Measurements from ENCODE around the gene TMEM14A. TPM values are rescaled to one million over a fixed set of nuclear protein-coding genes. Genes with fewer than 3 reads are reported as not detected.
"Not testable (repeated sequence)": the region's sequence is repeated elsewhere in the genome, so short reads cannot be mapped to it uniquely, and the experiment has no call there.

TMEM14A gene
- total and polyA plus RNA-seq, 3 donors from 2014 or later, result 23.7 to 33.4 (median 27.4) TPM

DNA sequence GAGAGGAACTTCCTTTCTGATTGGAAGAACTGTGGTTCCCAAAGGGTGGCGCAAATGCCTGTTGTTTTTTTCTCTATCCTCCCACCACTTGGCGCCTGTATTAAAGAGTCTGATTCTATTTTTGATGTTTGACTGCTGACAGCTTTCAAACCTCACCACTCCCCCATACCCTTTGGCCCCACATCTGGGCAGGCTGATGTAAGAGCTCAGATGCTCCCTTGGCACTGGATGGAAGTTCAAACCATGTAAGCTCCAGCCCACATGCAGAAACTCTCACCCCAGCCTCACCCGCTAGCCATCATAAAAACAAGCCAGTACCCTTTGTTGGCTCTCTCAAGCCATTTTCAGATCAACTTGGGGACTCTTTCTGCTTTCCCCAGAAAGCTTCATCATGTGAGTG, 20.0 kb upstream of the TMEM14A start:
- Histone ChIP-seq H3K36me3 (ENCODE audit: low read depth, missing control alignments) (no peaks in the 10 kb centered on the region), H3K4me3 (no peak overlapping the region), H3K27ac (no peak overlapping the region), H3K27me3 (no peaks in the 10 kb centered on the region), H3K9me3 (no peaks in the 10 kb centered on the region), H3K4me1 (no peaks in the 10 kb centered on the region)
- no peak for TF ChIP-seq POLR2A (IDR thresholded peaks at IDR 0.05)
- TF ChIP-seq, protein P1, sequence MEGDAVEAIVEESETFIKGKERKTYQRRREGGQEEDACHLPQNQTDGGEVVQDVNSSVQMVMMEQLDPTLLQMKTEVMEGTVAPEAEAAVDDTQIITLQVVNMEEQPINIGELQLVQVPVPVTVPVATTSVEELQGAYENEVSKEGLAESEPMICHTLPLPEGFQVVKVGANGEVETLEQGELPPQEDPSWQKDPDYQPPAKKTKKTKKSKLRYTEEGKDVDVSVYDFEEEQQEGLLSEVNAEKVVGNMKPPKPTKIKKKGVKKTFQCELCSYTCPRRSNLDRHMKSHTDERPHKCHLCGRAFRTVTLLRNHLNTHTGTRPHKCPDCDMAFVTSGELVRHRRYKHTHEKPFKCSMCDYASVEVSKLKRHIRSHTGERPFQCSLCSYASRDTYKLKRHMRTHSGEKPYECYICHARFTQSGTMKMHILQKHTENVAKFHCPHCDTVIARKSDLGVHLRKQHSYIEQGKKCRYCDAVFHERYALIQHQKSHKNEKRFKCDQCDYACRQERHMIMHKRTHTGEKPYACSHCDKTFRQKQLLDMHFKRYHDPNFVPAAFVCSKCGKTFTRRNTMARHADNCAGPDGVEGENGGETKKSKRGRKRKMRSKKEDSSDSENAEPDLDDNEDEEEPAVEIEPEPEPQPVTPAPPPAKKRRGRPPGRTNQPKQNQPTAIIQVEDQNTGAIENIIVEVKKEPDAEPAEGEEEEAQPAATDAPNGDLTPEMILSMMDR (IDR thresholded peaks at IDR 0.05), result no peak
- WGBS, 2 donors, result 75 to 88% methylated on average over 3 of the region's 3 CpGs
- no peak for DNase-seq
- intact Hi-C loops (cut with DNase I; ENCODE audit: low total_unique reads), result no loop called here

DNA sequence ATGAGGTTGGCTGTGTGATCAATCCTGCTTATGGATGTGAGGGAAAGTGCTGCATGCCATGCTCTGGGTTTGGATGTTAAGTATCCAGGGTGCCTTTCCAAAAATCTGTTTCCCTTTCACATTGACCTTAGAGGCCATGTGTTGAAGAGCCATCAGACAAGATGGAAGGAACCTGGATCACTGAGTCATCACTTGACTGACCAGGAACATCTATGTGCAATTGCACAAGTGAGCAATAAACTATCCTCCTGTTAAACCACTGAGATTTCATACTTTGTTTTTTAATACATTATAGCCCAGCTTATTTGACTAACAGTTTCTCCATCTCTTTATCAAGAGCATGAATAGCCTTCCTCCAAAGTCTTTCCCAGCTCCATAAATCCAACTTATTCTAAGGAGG, 17.8 kb upstream of the TMEM14A start:
- intact Hi-C loops (cut with DNase I; ENCODE audit: low total_unique reads), result no loop called here
- DNase-seq, result no peak
- Histone ChIP-seq H3K4me3 (no peak overlapping the region), H3K27me3 (no peaks in the 10 kb centered on the region), H3K36me3 (ENCODE audit: low read depth, missing control alignments) (no peaks in the 10 kb centered on the region), H3K9me3 (no peaks in the 10 kb centered on the region), H3K4me1 (no peaks in the 10 kb centered on the region), H3K27ac (no peak overlapping the region)
- TF ChIP-seq POLR2A (IDR thresholded peaks at IDR 0.05), result no peak
- TF ChIP-seq, protein P1 (IDR thresholded peaks at IDR 0.05), result no peak

DNA sequence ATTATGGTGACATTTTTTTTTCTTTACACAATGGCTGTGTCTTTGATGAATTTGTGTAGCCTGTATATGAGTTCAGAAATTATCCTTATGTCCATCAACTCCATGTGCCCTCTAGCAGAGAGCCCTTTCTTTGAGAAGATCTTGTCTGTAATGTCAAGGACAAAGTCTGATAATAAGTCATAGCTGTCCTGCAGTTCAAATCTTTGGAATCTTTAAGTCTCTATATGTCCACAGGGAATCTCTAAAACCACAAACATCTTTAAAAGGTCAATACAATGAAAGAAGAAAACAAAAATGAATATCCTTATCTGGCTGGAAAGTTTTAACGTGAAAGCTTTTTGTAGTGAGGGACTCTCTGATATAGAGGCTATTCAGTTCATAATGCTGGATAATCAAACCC, 16.9 kb upstream of the TMEM14A start:
- Histone ChIP-seq H3K36me3 (ENCODE audit: low read depth, missing control alignments) (no peaks in the 10 kb centered on the region), H3K9me3 (no peaks in the 10 kb centered on the region), H3K4me3 (no peak overlapping the region), H3K4me1 (no peaks in the 10 kb centered on the region), H3K27me3 (no peaks in the 10 kb centered on the region), H3K27ac (no peak overlapping the region)
- intact Hi-C loops (cut with DNase I; ENCODE audit: low total_unique reads), result no loop called here
- WGBS, 2 donors, result 72 to 85% methylated on average over 1 of the region's 1 CpG
- no peak for DNase-seq
- TF ChIP-seq, protein P1 (IDR thresholded peaks at IDR 0.05), result no peak
- no peak for TF ChIP-seq POLR2A (IDR thresholded peaks at IDR 0.05)

DNA sequence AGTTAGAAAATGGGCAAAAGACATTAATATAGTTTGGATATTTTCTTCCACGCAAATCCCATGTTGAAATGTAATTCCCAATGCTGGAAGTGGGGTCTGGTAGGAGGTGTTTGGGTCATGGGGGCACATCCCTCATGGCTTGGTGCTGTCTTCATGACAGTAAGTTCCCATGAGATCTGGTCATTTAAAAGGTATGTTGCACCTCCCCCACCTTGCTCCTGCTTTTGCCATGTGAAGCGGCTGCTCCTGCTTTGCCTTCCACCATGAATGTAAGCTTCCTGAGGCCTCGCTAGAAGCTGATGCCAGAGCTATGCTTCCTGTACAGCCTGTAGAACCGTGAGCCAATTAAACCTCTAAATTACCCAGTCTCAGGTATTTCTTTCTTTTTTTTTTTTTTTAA, 16.3 kb upstream of the TMEM14A start:
- Histone ChIP-seq H3K9me3 (no peaks in the 10 kb centered on the region), H3K27me3 (no peaks in the 10 kb centered on the region), H3K4me3 (no peak overlapping the region), H3K4me1 (no peaks in the 10 kb centered on the region), H3K36me3 (ENCODE audit: low read depth, missing control alignments) (no peaks in the 10 kb centered on the region), H3K27ac (no peak overlapping the region)
- intact Hi-C loops (cut with DNase I; ENCODE audit: low total_unique reads), result no loop called here
- no peak for DNase-seq
- no peak for TF ChIP-seq POLR2A (IDR thresholded peaks at IDR 0.05)
- TF ChIP-seq, protein P1 (IDR thresholded peaks at IDR 0.05), result no peak
- WGBS, 2 donors, result 72 to 80% methylated on average over 4 of the region's 4 CpGs

DNA sequence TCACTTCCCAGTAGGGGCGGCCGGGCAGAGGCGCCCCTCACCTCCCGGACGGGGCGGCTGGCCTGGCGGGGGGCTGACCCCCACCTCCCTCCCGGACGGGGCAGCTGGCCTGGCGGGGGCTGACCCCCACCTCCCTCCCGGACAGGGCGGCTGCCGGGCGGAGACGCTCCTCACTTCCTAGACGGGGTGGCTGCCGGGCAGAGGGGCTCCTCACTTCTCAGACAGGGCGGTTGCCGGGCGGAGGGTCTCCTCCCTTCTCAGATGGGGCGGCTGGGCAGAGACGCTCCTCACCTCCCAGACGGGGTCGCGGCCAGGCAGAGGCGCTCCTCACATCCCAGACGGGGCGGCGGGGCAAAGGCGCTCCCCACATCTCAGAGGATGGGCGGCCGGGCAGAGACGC, 15.0 kb upstream of the TMEM14A start:
- not testable (repeated sequence) for DNase-seq

More for the DNA sequence above, 15.0 kb upstream of the TMEM14A start:
- H3K36me3 ChIP-seq (ENCODE audit: low read depth, missing control alignments); H3K4me3 ChIP-seq; H3K4me1 ChIP-seq; intact Hi-C loops (cut with DNase I; ENCODE audit: low total_unique reads); H3K27ac ChIP-seq; H3K9me3 ChIP-seq; H3K27me3 ChIP-seq: not testable (repeated sequence)
- 94% methylated on average over 6 of the region's 33 CpGs; no CpG with 5 or more reads in 1 of the 2 donors for WGBS, 2 donors

Data from testis (tissue), 3 donors.